ENCODE measurements around the gene PPARG.
A peak's percentile ranks its signal among the peaks of the same experiment; 100 is the strongest.

The PPARG gene

GRCh38 chr3:12363397-12364195 lies 74.7 kb downstream of the PPARG start:
- DNase-seq (ENCODE audit: low read depth), result no peak
- no peak overlapping the region for H3K4me3 ChIP-seq (ENCODE audit: low read depth, low read length)
- TF ChIP-seq CTCF (IDR thresholded peaks at IDR 0.05; ENCODE audit: low read depth, low read length) (no peak), MAX (IDR thresholded peaks at IDR 0.05; ENCODE audit: low read depth, low read length) (no peak)

- TF ChIP-seq MYC (IDR thresholded peaks at IDR 0.05; ENCODE audit: low read depth, low read length) (no peak), POLR2A (IDR thresholded peaks at IDR 0.05; ENCODE audit: extremely low read depth, insufficient read length) (no peak), MAX (IDR thresholded peaks at IDR 0.05; ENCODE audit: low read depth, low read length) (no peak), CTCF (IDR thresholded peaks at IDR 0.05; ENCODE audit: low read depth, low read length) (no peak)
- DNase-seq (ENCODE audit: low read depth), result no peak
- H3K4me3 ChIP-seq (ENCODE audit: low read depth, low read length), result no peak overlapping the region
Observed at GRCh38 chr3:12367346-12367745, 78.5 kb downstream of the PPARG start.

GRCh38 chr3:12369029-12369428 lies 80.2 kb downstream of the PPARG start:
- no peak overlapping the region for H3K4me3 ChIP-seq (ENCODE audit: low read depth, low read length)
- no peak for DNase-seq (ENCODE audit: low read depth)
- TF ChIP-seq POLR2A (IDR thresholded peaks at IDR 0.05; ENCODE audit: extremely low read depth, insufficient read length) (no peak), MYC (IDR thresholded peaks at IDR 0.05; ENCODE audit: low read depth, low read length) (no peak), CTCF (IDR thresholded peaks at IDR 0.05; ENCODE audit: low read depth, low read length) (no peak), MAX (IDR thresholded peaks at IDR 0.05; ENCODE audit: low read depth, low read length) (no peak)

GRCh38 chr3:12369598-12369997 lies 80.7 kb downstream of the PPARG start:
- no peak overlapping the region for H3K4me3 ChIP-seq (ENCODE audit: low read depth, low read length)
- DNase-seq (ENCODE audit: low read depth), result no peak
- TF ChIP-seq MAX (IDR thresholded peaks at IDR 0.05; ENCODE audit: low read depth, low read length) (no peak), MYC (IDR thresholded peaks at IDR 0.05; ENCODE audit: low read depth, low read length) (no peak), CTCF (IDR thresholded peaks at IDR 0.05; ENCODE audit: low read depth, low read length) (no peak), POLR2A (IDR thresholded peaks at IDR 0.05; ENCODE audit: extremely low read depth, insufficient read length) (no peak)

GRCh38 chr3:12370758-12371157 lies 81.9 kb downstream of the PPARG start:
- H3K4me3 ChIP-seq (ENCODE audit: low read depth, low read length), result no peak overlapping the region
- no peak for TF ChIP-seq POLR2A (IDR thresholded peaks at IDR 0.05; ENCODE audit: extremely low read depth, insufficient read length)
- TF ChIP-seq MYC (IDR thresholded peaks at IDR 0.05; ENCODE audit: low read depth, low read length), result no peak
- TF ChIP-seq CTCF (IDR thresholded peaks at IDR 0.05; ENCODE audit: low read depth, low read length), result no peak
- no peak for TF ChIP-seq MAX (IDR thresholded peaks at IDR 0.05; ENCODE audit: low read depth, low read length)
- DNase-seq (ENCODE audit: low read depth), result peak; percentile 7
